Activated effector memory CD4-positive, alpha-beta T cell treated with Interleukin-2 at 50 U/mL for 16 hours (primary cell): ENCODE results near the gene UBTD1.

Experiments used
- DNase-seq: peaks from one replicate; pipeline ENCODE4 v3.0.0-alpha.2; 2020

UBTD1 gene

DNA sequence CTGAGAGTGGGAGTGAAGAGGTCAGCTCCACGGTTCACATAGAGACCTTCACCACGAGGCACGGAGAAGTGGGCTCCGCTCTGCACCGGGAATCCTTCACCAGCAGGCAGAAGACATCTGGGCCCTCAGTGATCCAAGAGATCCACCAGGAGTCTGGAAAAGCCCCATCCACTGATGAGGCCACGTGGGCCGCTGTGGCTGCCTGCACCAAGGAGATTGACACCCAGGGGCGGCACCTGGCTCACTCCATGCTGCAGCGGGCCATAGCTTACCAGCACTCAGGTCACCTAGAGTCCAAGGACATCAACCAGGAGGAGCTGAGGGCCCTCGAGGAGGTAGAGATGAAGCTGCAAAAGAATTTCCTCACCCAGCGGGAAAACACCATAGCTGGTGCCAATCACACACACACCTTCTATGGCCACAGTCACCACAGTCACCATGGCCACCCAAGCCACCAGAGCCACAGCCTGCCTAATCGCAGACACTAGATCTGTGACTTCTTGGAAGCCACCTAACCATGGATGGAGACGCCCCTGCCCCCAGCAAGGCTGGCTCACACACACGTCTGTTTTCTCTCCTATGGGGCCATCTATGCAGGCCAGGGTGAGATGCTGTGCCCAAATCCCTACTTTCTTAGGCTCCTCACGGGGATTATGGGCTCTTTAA is 91.5 kb downstream of the UBTD1 start:
- DNase-seq: no peak

DNA sequence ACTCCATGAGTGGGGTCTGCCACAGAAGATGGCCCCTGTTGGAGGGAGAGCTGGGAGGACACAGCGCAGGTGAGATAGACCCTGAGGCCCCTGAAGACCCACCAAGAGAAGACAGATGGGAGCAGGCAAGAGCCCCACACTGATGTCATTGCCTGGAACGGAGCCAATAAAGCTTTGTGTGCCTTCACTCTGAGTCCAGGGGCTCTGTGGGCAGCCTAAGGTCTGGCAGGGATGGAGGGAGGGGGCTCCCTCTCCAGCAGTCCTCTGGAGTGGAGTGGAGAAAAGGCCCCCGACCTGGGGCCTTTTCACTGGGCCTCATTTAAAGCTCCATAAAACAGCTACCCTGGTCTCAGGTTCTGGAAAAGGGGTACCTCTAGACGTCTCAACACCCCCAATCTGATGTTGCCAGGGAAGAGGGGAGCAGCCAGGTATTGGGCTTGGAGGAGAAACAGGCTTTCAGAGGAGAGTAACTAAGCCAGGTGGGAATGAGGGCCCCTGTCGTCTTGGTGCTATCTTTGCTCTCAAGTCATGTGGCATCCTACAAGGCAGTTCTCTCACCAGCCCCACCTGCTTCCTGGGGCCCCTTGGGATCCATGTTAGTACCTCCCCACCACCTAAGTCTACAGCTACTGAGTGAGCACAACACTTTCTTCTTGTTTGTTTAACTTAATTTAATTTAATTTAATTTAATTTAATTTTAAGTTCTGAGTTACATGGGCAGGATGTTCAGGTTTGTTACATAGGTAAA is 92.2 kb downstream of the UBTD1 start:
- no peak for DNase-seq

DNA sequence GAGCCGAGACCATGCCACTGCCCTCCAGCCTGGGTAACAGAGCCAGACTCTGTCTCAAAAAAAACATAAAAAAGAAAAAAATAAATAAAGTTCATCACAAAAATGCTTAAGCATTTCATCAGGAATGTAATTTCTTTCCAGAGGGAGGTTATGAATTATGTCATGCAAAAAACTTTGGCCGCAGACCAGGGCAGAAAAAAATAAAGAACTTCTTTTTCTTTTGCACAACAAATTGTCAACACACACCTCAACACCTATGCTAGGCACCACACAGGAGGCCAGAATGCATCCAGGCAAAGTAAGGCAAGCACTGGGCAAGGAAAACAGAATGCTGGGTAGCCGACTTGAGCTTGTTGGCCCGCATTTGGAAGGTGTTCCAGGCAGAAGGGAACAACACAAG is 94.7 kb downstream of the UBTD1 start:
- no peak for DNase-seq

DNA sequence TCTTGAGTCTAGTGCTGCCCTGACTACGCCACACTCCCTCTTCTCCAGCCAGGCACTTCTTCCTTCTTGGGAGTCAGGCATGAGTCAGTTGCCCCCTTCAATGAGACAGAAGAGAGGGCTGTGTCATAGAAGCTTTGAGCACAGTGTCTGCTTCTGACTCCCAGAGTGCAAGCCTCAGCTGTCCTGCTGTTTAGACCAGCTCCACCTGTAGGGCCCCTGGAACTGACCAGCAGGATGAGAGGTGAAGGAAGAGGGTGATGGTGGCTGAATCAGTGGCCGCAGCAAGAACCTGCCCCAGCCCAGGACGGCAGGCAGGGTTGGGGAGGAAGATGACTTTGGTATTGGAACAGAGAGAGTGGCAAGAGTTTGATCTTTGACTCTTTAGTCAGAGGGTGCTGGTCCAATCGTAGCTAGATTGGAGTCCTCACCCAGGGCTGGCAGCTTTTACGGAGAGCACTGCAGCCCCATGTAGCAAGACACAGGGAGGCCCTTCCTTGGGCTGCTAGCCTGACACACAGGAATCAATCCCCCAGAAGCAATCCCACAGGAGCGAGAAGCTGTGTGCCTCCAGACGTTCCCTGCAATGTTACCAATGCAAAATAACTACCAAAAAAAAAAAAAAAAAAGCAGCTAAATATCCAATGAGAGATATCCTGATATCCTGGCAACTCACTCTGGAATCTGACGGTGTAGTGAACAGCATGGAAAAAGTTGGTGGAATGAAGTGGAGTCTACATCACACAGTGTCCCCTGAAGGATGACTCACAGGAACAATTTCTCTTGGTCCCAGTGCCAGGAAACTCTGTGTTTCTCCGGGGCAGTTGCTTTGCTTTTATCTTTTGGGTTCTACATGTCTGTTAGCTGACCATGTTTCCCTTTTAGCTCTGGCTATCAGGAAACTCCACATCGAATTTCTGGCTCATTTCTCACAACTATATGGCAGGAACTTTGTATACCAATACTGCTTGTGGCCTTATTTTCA is 97.7 kb downstream of the UBTD1 start:
- no peak for DNase-seq

DNA sequence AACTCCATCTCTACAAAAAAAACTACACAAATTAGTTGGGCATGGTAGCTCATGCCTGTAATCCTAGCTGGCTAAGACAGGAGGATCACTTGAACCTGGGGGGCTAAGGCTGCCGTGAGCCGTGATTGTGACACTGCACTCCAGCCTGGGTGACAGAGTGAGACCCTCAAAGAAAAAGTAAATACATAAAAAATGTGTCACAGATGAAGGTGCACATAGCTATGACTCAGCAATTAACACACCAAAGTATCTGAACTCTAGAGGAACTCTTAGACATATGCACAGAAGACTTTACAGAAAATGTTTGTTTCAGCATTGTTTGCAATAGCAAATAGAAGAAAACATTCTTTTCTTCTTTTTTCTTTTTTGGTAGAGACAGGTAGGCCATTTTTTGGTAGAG is 99.1 kb downstream of the UBTD1 start:
- no peak for DNase-seq

DNA sequence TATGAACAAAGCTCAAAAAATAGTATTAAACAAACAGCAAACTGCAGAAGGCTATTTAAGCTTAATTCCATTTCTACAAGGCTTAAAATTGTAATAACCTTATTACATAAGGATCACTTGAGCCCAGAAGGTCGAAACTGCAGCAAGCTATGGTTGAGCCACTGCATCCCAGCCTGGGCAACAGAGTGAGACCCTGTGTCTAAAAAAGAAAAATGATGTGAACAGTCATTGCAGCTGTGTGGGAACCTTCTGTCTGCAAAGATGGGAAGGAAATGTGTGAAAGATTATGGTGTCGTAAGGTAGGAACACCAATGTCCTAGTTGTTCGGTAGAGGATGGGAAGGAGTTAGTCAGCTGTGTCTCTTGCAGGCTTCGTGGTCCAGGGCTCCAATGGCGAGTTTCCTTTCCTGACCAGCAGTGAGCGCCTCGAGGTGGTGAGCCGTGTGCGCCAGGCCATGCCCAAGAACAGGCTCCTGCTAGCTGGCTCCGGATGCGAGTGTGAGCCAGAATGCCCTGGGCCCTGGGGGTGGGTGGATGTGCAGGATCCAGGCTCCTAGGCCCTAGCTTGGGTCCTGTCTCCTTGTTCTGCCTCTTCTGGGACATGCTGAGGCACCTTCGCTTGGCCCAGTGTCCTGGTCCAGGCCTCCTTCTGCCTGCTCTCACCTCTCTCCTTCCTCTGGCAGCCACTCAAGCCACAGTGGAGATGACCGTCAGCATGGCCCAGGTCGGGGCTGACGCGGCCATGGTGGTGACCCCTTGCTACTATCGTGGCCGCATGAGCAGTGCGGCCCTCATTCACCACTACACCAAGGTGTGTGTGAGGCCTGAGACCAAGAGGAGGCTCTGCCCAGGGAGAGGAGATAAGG is 99.9 kb downstream of the UBTD1 start:
- no peak for DNase-seq

DNA sequence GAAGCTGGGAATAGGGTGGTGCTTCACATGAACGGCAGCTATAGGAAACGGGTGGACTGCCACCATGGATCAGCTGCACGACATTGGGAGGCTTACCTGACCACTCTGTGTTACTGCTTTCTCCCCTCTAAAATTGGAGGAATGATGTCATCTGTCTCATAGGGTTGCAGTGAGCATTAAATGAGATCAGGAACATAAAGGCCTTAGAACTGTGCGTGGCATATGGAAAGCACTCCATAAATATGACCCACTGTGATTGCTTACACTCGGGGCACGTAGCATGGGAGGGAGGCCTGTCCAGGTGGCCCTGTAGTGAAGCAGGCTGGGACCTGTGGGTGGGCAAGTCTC is 100.5 kb downstream of the UBTD1 start:
- DNase-seq: no peak

DNA sequence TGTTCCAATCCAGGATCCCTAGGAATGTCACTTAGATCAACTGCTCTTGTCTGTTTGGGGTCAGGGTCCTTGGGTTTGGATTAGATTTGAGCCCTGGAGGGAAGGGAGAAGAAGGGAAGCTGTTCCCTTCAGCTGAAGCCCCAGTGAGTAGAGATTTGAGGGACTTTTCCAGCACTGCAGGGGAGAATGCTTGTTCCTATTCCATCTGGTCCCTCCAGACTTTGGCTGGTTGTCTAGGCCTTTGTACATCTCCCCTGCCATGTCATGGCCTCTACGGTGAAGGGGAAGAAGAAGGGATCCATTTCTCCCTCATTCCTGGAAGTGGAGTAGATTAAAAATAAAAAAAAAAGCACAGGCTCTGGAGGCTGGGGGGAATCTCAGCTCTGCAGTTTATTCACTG is 101.9 kb downstream of the UBTD1 start:
- DNase-seq: no peak

DNA sequence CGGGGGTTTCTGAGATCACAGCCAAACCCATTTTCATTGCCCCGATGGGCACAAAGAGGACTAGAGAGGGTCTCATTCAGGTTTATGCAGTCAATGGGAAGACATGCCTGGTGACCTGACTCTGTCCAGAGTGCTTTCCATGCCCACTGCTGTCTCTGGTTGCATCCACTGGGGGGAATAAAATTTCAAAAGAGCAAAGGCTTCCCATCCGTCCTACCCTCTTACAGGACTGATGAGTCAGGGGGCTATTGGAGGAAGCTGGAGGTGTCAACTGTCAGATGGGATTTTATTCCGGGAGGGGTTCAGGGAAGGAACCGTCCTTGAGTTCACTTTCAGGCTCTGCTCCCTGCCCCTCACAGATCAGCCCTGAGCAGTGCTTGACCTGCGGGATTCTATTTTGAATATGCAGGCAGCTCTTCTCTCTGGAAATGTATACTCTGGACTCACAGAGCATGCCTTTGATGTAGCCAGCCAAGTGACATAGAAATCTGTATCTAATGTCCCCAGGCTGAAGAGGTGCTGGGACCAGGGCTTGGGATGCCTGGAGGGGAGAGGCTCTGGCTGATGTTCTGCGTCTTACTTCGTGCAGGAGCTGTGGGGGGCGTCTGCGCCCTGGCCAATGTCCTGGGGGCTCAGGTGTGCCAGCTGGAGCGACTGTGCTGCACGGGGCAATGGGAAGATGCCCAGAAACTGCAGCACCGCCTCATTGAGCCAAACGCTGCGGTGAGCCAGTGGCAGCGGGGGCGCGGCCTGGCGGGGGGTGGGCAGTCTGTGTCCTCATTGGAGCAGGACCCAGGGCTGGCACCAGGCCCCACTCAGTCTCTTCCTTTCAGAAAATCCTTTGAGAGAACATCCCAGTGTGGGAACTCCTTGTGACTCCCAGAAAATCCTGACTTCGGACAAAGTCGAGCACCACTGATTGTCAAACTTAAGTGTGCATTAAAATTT is 102.8 kb downstream of the UBTD1 start:
- DNase-seq: no peak

DNA sequence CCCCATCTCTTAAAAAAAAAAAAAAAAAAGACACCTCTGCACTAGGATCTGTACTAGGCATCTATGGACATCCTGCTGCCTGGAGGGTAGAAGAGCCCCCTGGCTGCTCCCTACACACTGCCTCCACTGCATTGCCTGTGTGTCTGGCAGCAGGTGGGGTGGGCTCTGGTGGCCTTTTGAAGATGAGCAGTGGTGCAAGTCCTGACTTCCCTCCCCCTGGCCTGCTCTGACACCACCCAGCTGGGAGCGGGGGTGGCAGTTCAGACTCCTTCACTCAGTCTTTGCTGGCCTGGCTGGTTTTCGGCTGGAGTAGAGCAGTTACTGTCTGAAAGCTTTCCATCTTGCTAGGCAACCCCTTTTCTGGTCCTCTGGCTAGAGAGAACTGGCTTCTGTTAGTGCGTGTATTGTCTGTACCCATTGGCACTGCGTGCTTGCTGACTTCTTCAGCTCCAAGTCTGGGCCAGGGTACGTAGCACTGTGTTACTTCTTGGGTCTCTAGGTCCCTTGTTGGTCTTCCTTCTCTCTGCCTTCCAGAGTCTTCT is 108.4 kb downstream of the UBTD1 start:
- no peak for DNase-seq

DNA sequence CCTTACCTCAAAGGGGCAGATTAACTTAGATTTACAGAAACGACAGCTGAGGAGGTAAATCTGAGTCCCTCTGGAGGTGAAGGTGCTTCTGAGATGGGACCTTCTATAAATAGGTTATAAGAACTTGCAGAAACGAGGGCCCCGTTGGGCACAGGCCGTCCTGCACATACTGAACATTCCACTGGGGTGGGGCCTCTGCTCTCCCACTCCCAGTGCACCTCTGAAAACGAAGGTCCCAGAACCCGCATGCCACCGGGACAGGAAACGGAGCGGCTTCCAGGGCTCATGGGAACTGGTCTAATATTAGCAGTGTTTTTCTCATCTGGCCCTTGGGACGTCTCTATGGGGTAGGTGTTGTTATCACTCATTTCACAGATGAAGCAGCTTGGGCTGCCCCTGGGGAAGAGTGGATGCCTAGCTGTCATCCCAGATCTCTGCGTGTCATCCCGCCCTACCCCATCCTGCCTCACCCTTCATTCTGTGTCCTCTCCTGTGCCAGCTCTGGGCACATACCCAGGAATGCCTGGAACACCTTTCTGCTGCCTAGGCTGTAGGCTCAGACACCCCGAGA is 110.4 kb downstream of the UBTD1 start:
- DNase-seq: no peak

DNA sequence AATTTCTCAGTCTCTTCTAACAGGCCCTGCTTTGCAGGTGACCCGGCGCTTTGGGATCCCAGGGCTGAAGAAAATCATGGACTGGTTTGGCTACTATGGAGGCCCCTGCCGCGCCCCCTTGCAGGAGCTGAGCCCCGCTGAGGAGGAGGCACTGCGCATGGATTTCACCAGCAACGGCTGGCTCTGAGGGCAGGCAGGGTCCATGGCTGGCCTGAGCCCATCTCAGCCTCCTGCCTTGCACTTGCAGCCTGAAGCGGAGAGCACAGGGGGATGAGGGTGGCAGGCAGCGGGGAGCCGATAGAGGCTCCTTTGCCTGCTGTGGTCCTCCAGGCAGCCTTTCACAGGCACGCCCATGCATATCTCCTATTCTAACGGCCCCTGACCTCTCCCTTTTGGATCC is 112.7 kb downstream of the UBTD1 start:
- DNase-seq: no peak

DNA sequence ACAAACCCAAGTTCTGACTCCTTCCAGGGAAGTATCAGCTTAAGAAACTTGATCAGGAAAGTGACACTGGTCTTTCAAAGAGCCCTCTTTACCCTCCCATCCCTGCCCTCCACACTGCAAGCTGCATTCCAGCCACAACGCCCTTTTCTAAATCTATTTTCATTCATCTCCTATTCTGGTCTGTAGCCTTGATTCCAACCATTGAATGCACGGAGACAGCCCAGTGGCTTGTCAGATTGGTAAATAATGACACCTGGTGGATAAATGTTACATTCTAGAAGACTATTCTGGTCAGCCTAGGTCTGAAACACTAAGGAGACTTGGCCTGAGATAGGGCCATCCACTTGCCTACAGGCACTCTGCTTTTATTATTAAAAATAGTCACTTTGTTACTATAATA is 113.7 kb downstream of the UBTD1 start:
- no peak for DNase-seq

DNA sequence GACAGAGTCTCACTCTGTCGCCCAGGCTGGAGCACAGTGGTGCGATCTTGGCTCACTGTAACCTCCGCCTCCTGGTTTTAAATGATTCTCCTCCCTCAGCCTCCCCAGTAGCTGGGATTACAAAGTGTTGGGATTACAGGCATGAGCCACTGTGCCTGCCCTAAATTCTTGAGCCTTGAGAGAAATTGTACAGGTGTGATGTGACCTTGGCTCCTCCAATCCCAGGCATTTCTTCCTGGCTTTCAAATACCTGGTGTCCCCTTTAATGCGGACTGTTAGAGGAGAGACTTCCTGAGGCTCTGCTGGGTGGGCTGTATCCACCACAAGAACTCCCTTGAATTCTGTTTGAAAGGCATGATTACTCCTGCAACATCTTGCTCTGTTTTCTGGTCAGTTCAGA is 119.6 kb downstream of the UBTD1 start:
- DNase-seq: no peak

DNA sequence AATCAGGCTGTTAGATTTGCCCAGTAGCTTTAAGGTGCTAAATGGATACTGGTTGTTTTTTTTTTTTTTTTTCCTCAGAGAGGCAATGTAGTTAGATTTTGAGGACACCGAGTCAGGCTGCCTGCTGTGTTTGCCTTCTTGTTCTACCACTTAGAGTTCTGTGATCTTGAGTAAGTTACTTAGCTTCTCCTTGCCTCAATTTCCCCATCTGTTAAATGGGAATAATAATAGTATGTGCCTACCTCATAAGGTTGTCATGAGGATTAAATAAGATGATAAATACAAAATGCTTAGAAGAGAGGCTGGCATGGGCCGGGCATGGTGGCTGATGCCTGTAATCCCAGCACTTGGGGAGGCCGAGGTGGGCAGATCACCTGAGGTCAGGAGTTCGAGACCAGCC is 120.0 kb downstream of the UBTD1 start:
- DNase-seq: no peak
